GM12865 (cell line): ENCODE results near the gene KDM2B.

Source experiments
- DNase-seq: peaks from one replicate; pipeline ENCODE4 v3.0.0; 2010; ENCODE audit warnings: low read depth
- H3K4me3 ChIP-seq: 2 replicates; pipeline ENCODE4 v1.5.1; 2011; ENCODE audit warnings: mild to moderate bottlenecking, low read depth, low read length, control low read depth
- CTCF ChIP-seq: IDR thresholded peaks from 2 replicates; pipeline ENCODE4 v1.5.1; 2011; ENCODE audit warnings: low read length, control low read depth, low read depth, inconsistent platforms; ENCODE audit not compliant: insufficient read depth; ENCODE audit errors: missing control alignments

KDM2B gene

GRCh38 chr12:121571920-121572319, 8.9 kb downstream of the KDM2B start:
- H3K4me3 ChIP-seq = no peak overlapping the region
- DNase-seq = no peak
- TF ChIP-seq CTCF = no peak

- no peak for TF ChIP-seq CTCF
- no peak overlapping the region for H3K4me3 ChIP-seq
- no peak for DNase-seq
Measured at GRCh38 chr12:121570467-121571283, 10.1 kb downstream of the KDM2B start.

- no peak for DNase-seq
- no peak overlapping the region for H3K4me3 ChIP-seq
- no peak for TF ChIP-seq CTCF
Measured at GRCh38 chr12:121568971-121569751, 11.7 kb downstream of the KDM2B start.

GRCh38 chr12:121568518-121568917, 12.3 kb downstream of the KDM2B start:
- H3K4me3 ChIP-seq = no peak overlapping the region
- TF ChIP-seq CTCF = no peak
- no peak for DNase-seq

GRCh38 chr12:121565076-121565475, 15.7 kb downstream of the KDM2B start:
- no peak for DNase-seq
- no peak overlapping the region for H3K4me3 ChIP-seq
- no peak for TF ChIP-seq CTCF

GRCh38 chr12:121562488-121562887, 18.3 kb downstream of the KDM2B start:
- no peak overlapping the region for H3K4me3 ChIP-seq
- no peak for DNase-seq
- no peak for TF ChIP-seq CTCF

GRCh38 chr12:121561009-121561395, 19.8 kb downstream of the KDM2B start:
- no peak for TF ChIP-seq CTCF
- no peak overlapping the region for H3K4me3 ChIP-seq

More at GRCh38 chr12:121561009-121561395, 19.8 kb downstream of the KDM2B start:
- DNase-seq = no peak
